H54 (cell line): Measurements from ENCODE around the gene FAM3C.
"Not testable (repeated sequence)": the region's sequence is repeated elsewhere in the genome, so short reads cannot be mapped to it uniquely, and the experiment has no call there.

Experiments
- DNase-seq: peaks from one replicate; pipeline ENCODE4 v3.0.0; 2011; ENCODE audit warnings: low spot score, mixed read lengths; ENCODE audit not compliant: insufficient read length
- FAIRE-seq: peaks from 3 replicates; lab custom pipeline; 2011; peaks lifted over from hg19 to GRCh38; lab: Jason Lieb, UNC
- POLR2A ChIP-seq: IDR thresholded peaks from 2 replicates; pipeline ENCODE4 v1.6.1; 2011; ENCODE audit warnings: low read depth, mild to moderate bottlenecking, low read length

FAM3C gene, protein sequence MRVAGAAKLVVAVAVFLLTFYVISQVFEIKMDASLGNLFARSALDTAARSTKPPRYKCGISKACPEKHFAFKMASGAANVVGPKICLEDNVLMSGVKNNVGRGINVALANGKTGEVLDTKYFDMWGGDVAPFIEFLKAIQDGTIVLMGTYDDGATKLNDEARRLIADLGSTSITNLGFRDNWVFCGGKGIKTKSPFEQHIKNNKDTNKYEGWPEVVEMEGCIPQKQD

GRCh38 chr7:121395961-121396757, at the start of gene FAM3C:
Gene FAM3C (minus strand): TSS chr7:121396308. CDS start chr7:121382969, 13,339 bp downstream.
- FAIRE-seq (peak; percentile 53), DNase-seq (peak; percentile 70)
- TF ChIP-seq POLR2A, result peak; percentile 83

- no peak for DNase-seq
- FAIRE-seq, result no peak
- no peak for TF ChIP-seq POLR2A
These were observed 46.7 kb upstream of the FAM3C start for GRCh38 chr7:121442845-121443244.

GRCh38 chr7:121440857-121441503, 44.9 kb upstream of the FAM3C start:
- TF ChIP-seq POLR2A, result no peak
- DNase-seq (no peak), FAIRE-seq (no peak)

DNA sequence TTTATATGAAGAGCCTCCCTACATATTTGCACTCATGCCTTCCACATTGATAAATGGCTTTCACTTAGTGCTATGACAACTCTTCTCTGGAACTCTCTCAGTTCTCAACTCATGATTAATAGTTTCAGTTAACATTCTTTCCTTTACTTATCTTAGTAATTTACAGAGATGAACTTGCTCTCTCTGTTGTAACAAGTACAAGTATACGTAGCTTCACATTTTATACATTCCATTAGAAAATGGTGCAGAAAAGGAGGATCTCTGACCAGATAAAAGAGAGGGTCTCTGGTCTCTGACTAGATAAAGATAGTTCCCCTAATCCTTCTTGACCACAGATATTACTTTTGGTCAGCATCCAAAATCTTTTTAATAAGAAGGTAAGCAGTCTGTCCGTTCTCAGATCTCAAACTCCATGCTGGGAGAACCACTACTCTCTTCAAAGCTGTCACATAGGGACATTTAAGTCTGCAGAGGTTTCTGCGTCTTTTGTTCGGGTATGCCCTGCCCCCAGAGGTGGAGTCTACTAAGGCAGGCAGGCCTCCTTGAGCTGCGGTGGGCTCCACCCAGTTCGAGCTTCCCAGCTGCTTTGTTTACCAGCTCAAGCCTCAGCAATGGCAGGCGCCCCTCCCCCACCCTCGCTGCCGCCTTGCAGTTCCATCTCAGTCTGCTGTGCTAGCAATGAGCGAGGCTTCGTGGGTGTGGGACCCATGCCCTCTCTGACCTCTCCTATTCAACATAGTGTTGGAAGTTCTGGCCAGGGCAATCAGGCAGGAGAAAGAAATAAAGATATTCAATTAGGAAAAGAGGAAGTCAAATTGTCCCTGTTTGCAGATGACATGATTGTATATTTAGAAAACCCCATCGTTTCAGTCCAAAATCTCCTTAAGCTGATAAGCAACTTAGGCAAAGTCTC, 42.2 kb upstream of the FAM3C start:
- DNase-seq, result not testable (repeated sequence)

DNA sequence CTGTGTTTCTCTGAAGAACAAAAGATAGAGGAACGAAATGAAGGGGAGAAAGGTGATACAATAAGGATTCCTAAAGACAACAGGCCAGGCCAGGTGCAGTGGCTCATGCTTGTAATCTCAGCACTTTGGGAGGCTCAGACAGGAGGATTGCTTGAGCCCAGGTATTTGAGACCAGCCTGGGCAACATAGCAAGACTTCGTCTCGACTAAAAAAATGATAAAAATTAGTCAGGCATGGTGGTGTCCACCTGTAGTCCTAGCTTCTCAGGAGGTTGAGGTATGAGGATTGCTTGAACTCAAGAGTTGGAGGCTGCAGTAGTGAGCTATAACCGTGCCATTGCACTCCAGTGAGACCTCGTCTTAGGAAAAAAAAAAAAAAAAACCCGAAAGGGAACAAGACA, 41.4 kb upstream of the FAM3C start:
- FAIRE-seq (no peak), DNase-seq (no peak)
- TF ChIP-seq POLR2A, result no peak

More for the DNA sequence above, 42.2 kb upstream of the FAM3C start:
- FAIRE-seq, result peak; percentile 74

DNA sequence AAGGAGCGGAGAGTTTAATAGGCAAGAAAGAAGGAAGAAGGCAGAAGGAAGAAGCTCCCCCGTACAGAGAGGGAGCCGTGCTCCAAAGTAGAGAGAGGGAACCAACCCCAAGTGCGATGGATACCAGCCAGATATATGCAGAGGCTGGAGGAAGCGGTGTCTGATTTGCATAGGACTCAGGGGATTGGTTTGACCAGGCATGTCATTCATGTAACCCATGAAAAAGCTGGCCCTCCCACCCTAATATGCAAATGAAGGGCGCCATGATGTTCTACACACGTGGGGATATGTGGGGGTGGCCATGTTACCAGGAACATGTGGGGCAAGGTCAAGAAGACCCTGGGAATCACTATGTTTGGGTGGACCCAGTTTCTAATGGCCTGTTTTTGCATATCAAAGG, 40.6 kb upstream of the FAM3C start:
- no peak for TF ChIP-seq POLR2A
- FAIRE-seq, result no peak

GRCh38 chr7:121436136-121436535, 40.0 kb upstream of the FAM3C start:
- no peak for TF ChIP-seq POLR2A
- DNase-seq, result no peak

More for the DNA sequence above, 40.6 kb upstream of the FAM3C start:
- no peak for DNase-seq

GRCh38 chr7:121433775-121434174, 37.7 kb upstream of the FAM3C start:
- no peak for TF ChIP-seq POLR2A
- no peak for FAIRE-seq
- DNase-seq, result no peak

More at GRCh38 chr7:121436136-121436535, 40.0 kb upstream of the FAM3C start:
- no peak for FAIRE-seq

GRCh38 chr7:121432486-121432885, 36.4 kb upstream of the FAM3C start:
- FAIRE-seq, result not testable (repeated sequence)

DNA sequence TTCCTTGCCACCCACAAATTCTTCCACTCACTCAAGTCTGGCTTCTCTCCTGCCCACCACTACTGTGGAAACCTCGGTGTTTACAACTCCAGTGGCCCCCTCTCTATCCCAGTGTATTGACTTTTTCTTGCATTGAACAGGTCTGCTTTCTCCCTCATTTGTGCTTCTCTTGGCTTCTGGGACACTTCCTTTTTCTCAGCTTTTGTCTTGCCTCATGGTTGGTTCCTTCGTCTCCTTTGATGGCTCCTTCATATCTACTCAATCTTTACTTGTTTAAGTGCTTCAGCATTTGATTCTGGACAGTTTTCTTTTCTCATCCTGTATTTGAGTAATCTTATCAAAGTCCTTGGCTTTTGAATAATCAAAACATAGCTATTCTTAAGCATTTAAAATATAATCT, 35.9 kb upstream of the FAM3C start:
- FAIRE-seq, result no peak
- no peak for TF ChIP-seq POLR2A
- DNase-seq, result no peak

More at GRCh38 chr7:121432486-121432885, 36.4 kb upstream of the FAM3C start:
- DNase-seq, result not testable (repeated sequence)

DNA sequence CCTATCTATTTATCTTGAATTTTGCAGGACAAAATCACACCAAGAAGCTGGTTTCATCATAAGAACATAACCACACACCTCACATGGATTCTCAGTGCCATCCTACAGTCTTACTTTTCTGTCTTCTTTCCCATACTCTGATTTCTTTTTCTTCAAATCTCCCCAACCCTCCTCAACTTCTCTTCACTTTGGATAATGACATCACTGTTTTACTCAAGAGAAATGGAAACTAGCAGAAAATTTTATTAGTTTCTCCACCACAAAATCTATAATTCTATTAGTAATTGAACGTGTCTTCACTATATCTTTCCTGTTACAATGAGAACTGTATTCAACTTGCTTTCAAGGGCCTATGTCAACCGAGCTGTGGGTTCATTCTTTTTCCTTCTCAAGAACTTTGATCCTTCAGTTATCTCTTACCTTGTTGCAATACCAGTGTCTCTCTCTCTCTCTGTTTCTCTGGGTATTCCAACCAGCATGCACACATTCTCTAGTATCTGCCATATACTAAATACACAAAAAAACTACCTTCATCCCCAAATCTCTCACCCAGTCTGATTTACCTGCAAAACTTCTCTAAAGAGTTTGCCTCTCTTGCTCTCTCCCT, 35.4 kb upstream of the FAM3C start:
- no peak for TF ChIP-seq POLR2A
- no peak for FAIRE-seq
- DNase-seq, result no peak

DNA sequence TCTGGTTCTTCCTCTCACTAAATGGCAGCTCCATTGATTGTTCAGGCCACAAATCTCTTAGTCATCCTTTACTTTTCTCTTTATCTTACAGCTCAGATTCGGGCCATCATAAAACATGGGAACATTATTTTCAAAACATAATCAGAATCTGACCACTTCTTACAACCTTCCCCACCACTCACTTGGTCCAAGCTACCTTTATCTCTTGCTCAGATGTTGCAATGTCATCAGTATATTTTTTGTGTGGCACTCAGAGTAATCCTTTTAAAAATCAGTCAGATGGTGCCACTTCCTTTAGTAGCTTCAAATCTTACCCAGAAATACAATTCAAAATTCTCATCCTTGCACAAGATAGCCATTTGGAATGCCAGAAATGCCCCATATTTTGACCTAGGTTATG, 34.5 kb upstream of the FAM3C start:
- no peak for DNase-seq
- no peak for TF ChIP-seq POLR2A
- FAIRE-seq, result no peak

DNA sequence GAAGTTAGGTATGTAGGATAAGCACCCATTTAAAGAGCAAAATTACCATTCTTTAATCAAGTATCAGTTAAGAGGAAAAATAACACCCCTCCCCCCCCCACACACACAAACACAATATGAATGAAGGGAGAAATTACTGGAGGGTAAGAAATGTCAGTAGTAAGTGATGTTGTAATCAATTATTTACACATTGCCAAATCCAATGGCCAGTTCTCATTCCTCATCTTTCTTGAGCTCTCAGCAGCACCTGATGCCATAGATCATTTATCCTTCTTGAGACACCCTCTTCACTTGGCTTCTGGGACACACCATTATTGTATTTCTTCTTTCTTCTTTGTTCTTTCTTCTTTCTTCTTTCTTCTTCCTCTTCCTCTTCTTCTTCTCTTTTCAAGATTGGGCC, 33.7 kb upstream of the FAM3C start:
- DNase-seq, result no peak
- TF ChIP-seq POLR2A, result no peak
- FAIRE-seq, result no peak
